ENCODE measurements around the gene PDS5B.

DNA sequence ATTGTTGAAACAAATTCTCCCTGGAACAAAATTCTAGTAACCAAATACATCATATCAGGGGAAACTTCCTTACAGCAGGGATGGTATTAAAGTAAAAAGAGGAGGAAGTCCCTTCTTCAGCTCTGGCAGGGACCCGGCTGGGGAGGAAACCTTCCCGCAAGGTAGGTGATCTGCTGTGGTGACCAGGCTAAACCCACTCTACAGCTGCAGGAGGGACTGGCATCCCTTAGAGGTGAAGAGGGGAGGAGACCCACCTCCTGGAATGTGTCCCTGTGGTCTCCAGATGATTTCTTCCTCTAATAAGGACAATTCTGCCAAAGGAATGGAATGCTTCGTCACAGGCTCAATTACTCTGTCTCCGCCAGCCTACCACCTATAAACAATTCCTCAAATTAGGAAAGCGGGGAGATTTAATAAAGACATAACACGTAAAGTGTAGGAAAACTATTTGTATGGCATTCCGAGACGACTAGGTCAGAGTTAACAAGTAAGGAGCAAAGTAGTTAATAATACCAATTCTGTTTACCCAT lies 637 bp upstream of the PDS5B start:
- TF ChIP-seq CTCF (IDR thresholded peaks at IDR 0.05; ENCODE audit: poor library complexity) = no peak
- TF ChIP-seq EZH2 (IDR thresholded peaks at IDR 0.05; ENCODE audit: borderline replicate concordance) = no peak
- TF ChIP-seq EZH2phosphoT487 (IDR thresholded peaks at IDR 0.05; ENCODE audit: low read depth, severe bottlenecking, unreplicated experiment) = no peak
